GM18502 (cell line): ENCODE data around the gene ITGA11.

ENCODE experiments used
- ATAC-seq: cut with Tn5 transposase; IDR thresholded peaks from one replicate; pipeline ENCODE4 v1.9.1; 2021; ENCODE audit warnings: mild to moderate bottlenecking; ENCODE audit not compliant: unreplicated experiment, poor library complexity

Gene ITGA11

GRCh38 chr15:68340726-68341671 lies 91.0 kb downstream of the ITGA11 start:
- ATAC-seq, result no peak

DNA sequence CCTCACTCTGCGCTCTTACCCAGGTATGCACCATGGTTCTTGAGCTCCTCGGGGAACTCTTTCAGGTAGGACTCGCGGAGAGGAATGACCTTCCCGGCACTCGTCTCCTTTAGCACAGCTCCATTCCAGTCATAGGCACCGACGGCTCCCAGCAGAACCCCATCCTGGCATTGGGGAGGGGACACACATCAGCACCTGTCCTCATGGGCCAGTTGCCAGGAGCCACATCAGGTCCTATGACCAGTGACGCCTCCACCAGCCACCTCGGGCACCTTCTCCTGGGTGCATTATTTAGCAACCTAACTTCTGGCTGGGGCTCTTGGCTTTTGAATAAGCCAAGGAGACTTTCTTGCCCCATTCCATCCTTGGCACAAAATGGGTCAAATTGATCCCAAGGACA lies 92.5 kb downstream of the ITGA11 start:
- no peak for ATAC-seq

GRCh38 chr15:68337826-68338225 lies 94.1 kb downstream of the ITGA11 start:
- ATAC-seq, result no peak

DNA sequence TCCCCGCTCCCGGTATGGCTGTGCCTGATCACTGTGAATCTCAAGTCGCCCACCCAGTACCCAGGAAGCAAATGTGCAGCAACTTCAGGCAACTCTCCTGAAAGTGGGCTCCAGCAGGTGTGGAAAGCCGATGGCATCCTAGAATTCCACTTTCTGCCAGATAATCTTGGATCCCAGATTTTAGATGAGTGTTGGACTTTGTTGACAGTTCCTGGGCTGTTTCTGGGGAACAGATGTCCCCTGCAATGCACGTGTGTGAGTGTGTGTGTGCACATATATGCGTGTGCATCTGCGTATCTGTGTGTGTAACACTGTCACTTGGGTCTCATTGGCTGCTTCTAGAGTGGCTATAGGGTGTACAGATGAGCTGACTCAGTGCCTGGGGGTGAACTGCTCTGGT lies 95.4 kb downstream of the ITGA11 start:
- ATAC-seq, result no peak

DNA sequence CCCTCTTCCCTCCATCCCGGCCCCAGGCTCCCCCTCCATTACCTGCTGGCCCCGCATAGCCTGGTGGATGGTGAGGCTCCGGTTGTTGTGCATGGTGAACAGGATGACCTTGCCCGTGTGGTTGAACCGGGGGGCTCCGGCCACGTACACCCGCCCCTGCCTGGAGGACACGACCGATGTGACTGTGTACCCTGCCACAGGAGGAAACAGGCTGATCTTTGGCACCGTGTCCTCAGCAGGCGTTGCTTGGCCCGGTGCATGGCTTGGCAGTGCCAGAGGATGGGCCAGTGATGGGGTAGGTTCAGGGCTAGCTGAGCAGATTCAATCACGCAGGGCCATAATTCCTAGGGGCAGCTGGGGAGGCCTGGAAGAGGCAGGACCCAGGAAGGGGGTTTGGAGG lies 96.3 kb downstream of the ITGA11 start:
- ATAC-seq, result no peak

- ATAC-seq, result no peak
Measured at GRCh38 chr15:68335251-68335650, 96.7 kb downstream of the ITGA11 start.

- no peak for ATAC-seq
Measured at GRCh38 chr15:68334661-68335124, 97.3 kb downstream of the ITGA11 start.

- ATAC-seq, result no peak
Measured at GRCh38 chr15:68333775-68334470, 98.0 kb downstream of the ITGA11 start.

DNA sequence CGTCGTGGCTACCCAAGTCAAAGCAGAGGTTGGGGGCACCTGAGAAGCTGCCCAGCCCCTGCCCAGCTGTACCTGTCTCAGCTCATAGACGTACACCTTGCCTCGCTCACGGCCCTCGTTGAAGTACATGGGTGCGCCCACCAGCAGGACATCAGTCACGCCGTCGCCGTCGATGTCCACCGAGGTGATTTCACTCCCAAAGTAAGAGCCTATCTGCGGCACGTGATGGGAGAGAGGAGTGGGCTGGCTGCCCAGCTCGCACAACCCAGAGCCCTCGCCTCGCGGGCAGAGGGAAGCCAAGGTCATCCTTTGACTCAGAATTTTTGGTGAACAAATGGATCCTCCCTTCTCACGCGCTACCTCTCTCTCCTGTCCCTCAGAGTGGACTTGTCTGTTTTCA lies 99.7 kb downstream of the ITGA11 start:
- no peak for ATAC-seq

- ATAC-seq, result no peak
Measured at GRCh38 chr15:68330901-68331300, 101.1 kb downstream of the ITGA11 start.

DNA sequence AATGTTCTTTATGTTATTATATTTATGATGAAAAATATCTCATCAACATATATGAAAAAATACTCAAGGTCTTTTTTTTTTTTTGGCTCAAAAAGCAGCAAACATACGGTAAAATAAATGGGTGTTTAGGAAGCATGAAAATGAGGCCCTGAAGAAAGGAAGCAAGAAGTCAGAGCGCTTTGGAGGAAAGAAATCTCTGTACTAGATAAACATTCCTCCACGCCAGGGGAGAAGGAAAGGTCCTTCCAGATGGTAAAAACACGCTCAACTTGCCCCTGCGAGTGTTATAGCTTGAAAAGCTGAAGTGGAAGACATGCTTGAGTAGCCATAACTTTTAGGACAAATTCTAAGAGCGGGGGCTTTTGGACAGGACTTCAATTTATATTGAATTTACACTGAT lies 101.5 kb downstream of the ITGA11 start:
- ATAC-seq, result no peak

GRCh38 chr15:68328964-68329363 lies 103.0 kb downstream of the ITGA11 start:
- ATAC-seq, result no peak

- ATAC-seq, result no peak
Measured at GRCh38 chr15:68328443-68328842, 103.5 kb downstream of the ITGA11 start.

DNA sequence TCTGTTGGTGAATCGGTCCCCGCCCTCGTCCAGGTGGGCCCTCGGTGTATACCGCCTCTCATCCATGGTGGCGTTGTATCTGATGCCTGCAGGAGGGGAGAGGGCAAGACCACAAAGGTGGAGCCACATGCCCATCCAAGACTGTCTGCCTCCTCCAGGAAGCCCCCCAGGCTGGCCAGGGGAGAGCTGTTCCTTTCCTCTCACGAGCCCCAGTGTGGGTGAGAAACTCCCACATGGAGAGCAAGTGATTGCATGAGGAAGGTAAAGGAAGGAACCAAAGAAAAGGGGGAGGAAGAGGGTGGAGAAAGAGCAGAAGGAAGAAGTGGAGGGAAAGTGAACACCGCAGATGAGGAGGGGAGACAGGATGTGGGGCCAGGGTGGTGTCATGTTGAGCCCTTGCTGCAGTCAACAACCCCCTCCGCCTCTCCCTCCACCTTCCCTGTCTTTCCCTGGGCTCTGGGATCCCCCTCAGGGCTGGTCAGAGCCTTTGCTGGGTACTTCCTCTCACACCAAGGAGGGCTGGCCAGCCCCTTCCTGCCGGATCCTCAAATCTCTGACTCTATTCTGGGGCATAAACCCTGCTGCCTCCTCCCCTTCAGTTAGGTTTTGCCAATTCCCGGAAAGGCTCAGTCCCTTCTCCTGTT lies 105.1 kb downstream of the ITGA11 start:
- ATAC-seq, result no peak

GRCh38 chr15:68325726-68326125 lies 106.2 kb downstream of the ITGA11 start:
- ATAC-seq, result no peak

- ATAC-seq, result no peak
Measured at GRCh38 chr15:68322796-68323195, 109.2 kb downstream of the ITGA11 start.

DNA sequence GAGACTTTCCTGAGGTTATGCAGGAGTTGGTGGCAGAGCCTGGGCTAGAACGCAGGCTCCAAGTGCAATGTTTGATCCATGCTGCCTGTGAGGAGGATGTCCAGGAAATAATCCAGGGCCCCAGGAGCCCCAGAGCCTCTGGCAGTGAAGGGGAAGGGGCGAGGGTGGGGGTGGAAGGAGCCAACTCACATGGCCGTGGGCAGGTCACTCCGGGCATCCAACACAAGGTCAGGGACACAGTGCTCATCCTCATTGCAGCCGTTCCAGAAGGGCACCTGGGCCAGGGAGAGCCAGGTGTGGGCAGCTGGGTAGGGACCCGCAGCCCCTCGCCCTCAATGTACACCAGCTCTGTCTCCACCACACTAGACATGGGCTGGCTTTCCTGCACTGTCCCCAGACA lies 110.7 kb downstream of the ITGA11 start:
- no peak for ATAC-seq

DNA sequence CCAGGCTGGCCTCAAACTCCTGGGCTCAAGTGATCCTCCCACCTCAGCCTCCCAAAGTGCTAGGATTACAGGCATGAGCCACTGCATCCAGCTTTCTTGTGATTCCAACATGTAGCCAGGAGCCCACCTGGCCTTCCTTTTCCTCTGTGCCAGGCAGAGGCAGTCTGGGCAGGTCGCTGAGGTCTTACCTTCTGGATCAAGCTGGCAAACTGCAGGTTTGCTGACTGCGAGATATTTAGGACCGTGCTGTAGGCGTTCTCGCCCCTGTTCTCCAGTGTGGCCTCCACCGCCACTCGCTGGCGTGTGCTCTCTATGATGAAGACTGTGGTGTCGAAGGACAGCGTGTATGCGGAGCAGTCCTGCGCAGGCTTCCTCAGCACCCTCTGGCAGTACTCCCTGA lies 112.0 kb downstream of the ITGA11 start:
- ATAC-seq, result no peak

GRCh38 chr15:68318931-68319909 lies 112.7 kb downstream of the ITGA11 start:
- no peak for ATAC-seq
